Activated CD4-positive, alpha-beta T cell treated with anti-CD3 and anti-CD28 coated beads for 4 hours (primary cell): ENCODE data around the gene ZBTB9.

ENCODE experiments used
- DNase-seq, 2 donors: peaks; one replicate each; pipeline ENCODE4 v3.0.0-alpha.2; 2020

The ZBTB9 gene

GRCh38 chr6:33433544-33434191 is 20.7 kb upstream of the ZBTB9 start:
- no peak for DNase-seq

GRCh38 chr6:33434961-33435360 is 19.4 kb upstream of the ZBTB9 start:
- DNase-seq = no peak

GRCh38 chr6:33437666-33438065 is 16.7 kb upstream of the ZBTB9 start:
- DNase-seq = no peak

GRCh38 chr6:33438978-33439594 is 15.3 kb upstream of the ZBTB9 start:
- no peak for DNase-seq

GRCh38 chr6:33439956-33440648 is 14.3 kb upstream of the ZBTB9 start:
- no peak for DNase-seq

- no peak for DNase-seq
Observed at GRCh38 chr6:33440649-33441309, 13.6 kb upstream of the ZBTB9 start.

GRCh38 chr6:33441457-33441856 is 12.9 kb upstream of the ZBTB9 start:
- DNase-seq = no peak

- DNase-seq = no peak
Observed at GRCh38 chr6:33442283-33442682, 12.1 kb upstream of the ZBTB9 start.

- DNase-seq = no peak
Observed at GRCh38 chr6:33443025-33443424, 11.4 kb upstream of the ZBTB9 start.

- DNase-seq = no peak
Observed at GRCh38 chr6:33443619-33444504, 10.5 kb upstream of the ZBTB9 start.

GRCh38 chr6:33445119-33445603 is 9.2 kb upstream of the ZBTB9 start:
- no peak for DNase-seq

- DNase-seq = no peak
Observed at GRCh38 chr6:33446356-33446755, 8.0 kb upstream of the ZBTB9 start.

GRCh38 chr6:33450434-33450833 is 3.9 kb upstream of the ZBTB9 start:
- DNase-seq = no peak

- no peak for DNase-seq
Observed at GRCh38 chr6:33451606-33452005, 2.8 kb upstream of the ZBTB9 start.

- no peak for DNase-seq
Observed at GRCh38 chr6:33452496-33452895, 1.9 kb upstream of the ZBTB9 start.

- DNase-seq = no peak
Observed at GRCh38 chr6:33453393-33454008, 875 bp upstream of the ZBTB9 start.

GRCh38 chr6:33455051-33455450 is 675 bp downstream of the ZBTB9 start:
- DNase-seq = no peak

- DNase-seq = no peak
Observed at GRCh38 chr6:33456156-33456555, 1.8 kb downstream of the ZBTB9 start.

- no peak for DNase-seq
Observed at GRCh38 chr6:33458676-33459075, 4.3 kb downstream of the ZBTB9 start.

GRCh38 chr6:33459226-33459625 is 4.8 kb downstream of the ZBTB9 start:
- DNase-seq = no peak

GRCh38 chr6:33466075-33466735 is 11.8 kb downstream of the ZBTB9 start:
- no peak for DNase-seq

GRCh38 chr6:33467091-33467490 is 12.7 kb downstream of the ZBTB9 start:
- no peak for DNase-seq
